Stimulated activated CD4-positive, alpha-beta T cell treated with anti-CD3 and anti-CD28 coated beads, Interleukin-15, amount 100 ng/mL, for 1 hour (primary cell): ENCODE data around the gene ZC3HAV1.
"Not testable (repeated sequence)": the region's sequence is repeated elsewhere in the genome, so short reads cannot be mapped to it uniquely, and the experiment has no call there.

ENCODE experiments used
- DNase-seq, 2 donors: peaks; one replicate each; pipeline ENCODE4 v3.0.0-alpha.2; 2020; ENCODE audit warnings: low read depth in 1 of 2, low spot score in 1 of 2

ZC3HAV1 gene

DNA sequence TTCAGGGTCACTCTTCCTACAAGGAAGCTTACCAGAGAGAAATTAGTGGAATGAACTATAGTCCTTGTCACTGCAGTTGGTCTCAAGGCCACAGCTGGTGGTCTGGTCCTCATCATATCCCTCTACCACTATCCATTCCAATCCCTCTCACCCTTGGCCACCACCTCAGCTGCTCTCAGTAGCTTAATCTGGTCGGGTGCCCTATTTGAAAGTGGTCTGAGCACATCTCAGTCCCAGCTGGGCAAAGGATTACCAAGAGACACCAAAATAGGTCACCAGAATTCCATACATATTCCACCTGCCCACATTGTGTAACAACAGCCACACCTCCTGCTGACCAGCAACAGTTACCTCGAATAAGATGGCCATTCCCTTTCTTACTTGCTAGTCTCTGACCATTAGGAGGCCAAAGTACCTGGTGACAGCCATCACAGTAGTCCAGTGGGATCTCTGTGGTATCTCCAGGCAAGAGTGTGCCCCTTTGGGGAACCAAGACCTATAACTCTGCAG, 3.3 kb upstream of the ZC3HAV1 start:
- no peak for DNase-seq

GRCh38 chr7:139112316-139112715, 2.8 kb upstream of the ZC3HAV1 start:
- no peak for DNase-seq

DNA sequence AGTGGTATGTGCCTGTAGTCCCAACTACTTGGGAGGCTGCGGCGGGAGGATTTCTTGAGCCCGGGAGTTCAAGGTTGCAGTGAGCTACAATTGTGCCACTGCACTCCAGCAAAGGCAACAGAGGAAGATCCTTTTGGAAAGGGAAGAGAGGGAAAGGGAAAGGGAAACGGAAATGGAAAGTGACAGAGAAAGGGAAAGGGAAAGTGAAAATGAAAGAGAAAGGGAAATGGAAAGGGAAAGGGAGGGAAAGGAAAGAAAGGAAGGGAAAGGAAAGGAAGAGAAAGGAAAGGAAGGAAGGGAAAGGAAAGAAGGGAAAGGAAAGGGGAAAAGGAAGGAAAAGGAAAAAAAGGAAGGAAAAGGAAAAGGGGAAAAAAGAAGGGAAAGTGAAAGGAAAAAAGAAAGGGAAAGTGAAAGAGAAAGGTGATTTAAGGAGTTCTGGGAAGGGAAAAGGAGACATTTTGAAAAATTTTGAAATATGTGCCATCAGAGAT, 2.3 kb upstream of the ZC3HAV1 start:
- DNase-seq, result no peak

- no peak for DNase-seq
These were observed 1.6 kb upstream of the ZC3HAV1 start for GRCh38 chr7:139111147-139111546.

- no peak for DNase-seq
These were observed 477 bp upstream of the ZC3HAV1 start for GRCh38 chr7:139109983-139110411.

DNA sequence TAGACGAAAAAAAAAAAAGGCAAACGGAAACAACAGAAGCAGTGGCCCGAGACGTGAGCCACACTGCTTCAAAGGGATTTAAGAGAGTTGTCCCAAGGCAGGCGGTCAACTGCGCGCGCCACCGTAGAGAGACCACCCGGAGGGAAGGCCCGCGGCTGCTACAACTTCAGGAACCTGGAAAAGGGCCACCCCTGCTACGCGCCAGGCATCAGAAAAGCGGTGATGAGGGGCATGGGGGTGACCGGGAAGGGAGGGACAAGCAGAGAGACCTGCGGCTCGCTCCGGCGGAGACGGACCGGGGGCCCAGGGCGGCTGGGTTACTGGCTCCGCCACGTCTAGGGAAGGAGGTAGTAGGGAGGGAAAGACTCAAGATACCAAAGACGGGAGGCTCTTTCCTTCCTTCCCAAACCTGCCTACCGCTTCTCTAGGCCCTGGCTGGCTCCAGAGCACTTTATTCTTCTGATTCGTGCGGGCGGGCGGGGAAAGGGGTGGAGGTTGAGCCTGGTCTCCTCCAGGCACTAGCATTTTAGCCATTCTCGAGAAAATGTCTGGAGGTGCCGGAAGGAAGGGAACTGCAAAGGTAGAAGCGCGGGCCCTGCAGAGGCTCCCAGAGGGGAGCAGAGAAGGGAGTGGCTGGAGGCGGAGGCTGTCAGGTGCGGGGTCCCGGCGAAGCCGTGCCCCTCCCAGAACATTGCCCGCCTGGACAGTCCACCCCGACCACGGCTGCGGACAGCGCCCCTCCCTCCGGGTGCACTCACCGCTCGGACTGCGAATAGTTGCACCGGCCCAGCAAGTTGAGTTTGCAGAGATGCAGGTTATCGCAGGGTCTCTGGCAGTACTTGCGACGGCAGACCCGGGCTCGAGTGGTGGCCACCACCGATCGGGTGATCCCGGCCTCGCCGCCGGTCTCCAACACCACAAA, 993 bp downstream of the ZC3HAV1 start:
- no peak for DNase-seq

DNA sequence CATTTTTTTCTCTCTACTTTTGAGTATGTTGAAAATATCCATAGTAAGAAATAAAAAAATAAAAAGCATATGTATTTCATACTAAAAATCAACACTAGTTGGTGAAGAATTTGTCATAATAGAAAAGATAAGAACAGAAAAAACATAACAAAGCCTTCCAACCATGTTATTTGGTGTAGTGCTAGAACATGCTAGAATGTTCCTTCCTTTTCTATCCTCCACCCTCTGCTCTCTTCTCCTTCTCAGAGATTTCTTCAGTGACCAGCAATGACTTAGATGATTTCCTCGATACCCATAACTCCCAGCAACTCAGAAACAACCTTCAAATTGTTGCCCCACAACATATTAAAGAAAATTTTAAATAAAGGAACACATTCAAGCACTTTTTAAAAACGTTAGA, 2.6 kb downstream of the ZC3HAV1 start:
- DNase-seq, result no peak

DNA sequence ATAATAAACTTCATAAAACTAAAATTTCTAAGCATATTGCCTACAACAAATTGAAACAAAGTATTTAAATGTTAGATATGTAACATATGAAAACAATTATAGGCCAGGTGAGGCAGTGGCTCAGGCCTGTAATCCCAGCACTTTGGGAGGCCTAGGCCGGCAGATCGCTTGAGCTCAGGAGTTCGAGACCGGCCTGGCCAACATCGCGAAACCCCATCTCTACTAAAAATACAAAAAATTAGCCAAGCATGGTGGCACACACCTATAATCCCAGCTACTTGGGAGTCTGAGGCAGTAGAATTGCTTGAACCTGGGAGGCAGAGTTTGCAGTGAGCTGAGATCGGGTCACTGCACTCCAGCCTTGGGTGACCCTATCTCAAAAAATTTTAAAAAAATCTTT, 3.3 kb downstream of the ZC3HAV1 start:
- DNase-seq, result not testable (repeated sequence)

DNA sequence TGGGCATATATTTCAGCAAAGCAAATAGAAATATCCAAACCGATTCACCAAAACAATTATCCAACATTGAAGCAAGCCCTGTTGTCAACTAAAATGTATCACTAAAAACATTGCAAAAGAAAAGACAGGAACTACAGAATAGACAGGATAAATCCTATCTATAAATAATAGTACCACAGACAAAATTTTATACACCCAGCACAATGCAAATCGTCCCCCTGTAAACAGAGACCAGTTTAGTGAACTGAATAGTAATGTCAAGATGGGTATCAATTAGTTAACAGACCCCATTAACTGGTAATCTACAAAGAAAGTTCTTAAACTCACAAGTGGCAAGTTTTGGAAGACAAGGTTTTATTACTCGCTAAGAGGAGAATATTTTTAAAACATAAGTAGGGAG, 4.0 kb downstream of the ZC3HAV1 start:
- no peak for DNase-seq

- DNase-seq, result no peak
These were observed 5.4 kb downstream of the ZC3HAV1 start for GRCh38 chr7:139104091-139104450.

DNA sequence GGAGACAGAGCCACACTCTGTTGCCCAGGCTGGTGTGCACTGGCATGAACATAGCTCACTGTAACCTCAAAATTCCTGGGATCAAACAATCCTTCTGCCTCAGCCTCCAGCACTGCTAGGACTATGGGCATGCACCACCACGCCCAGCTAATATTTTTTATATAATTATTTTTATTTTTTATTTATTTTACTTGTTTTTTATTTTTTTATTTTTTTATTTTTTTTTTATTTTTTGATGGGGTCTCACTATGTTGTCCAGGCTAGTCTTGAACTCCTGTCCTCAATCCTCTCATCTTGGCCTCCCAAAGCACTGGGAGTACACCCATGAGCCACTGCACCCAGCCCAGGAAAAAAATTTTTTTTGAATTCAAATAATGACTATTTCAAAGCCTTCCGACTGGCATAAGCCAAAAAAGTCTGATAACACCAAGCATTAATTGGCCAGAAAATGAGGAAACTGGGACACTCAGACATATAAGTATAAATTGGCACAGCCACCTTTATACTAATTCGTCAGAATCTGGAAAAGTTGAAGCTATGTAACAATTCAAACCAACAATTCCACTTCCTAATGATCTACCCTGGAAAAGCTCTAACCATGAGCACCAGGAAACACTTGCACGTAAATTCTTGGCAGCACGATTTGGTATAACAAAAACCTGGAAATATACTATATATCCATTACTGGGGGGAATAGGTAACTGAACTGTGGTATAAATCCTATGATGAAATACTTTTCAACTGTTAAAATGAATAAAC, 6.3 kb downstream of the ZC3HAV1 start:
- no peak for DNase-seq

DNA sequence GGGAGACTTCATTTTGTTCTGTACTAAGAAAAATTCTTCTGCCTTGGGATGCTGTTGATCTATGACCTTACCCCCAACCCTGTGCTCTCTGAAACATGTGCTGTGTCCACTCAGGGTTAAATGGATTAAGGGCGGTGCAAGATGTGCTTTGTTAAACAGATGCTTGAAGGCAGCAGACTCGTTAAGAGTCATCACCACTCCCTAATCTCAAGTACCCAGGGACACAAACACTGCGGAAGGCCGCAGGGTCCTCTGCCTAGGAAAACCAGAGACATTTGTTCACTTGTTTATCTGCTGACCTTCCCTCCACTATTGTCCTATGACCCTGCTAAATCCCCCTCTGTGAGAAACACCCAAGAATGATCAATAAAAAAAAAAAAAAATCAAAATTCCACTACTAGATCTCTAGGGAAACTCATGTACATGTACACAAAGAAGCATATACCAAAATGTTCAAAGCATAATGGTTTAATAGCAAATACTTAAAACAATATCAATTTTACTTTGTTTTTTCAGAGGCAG, 7.8 kb downstream of the ZC3HAV1 start:
- not testable (repeated sequence) for DNase-seq

DNA sequence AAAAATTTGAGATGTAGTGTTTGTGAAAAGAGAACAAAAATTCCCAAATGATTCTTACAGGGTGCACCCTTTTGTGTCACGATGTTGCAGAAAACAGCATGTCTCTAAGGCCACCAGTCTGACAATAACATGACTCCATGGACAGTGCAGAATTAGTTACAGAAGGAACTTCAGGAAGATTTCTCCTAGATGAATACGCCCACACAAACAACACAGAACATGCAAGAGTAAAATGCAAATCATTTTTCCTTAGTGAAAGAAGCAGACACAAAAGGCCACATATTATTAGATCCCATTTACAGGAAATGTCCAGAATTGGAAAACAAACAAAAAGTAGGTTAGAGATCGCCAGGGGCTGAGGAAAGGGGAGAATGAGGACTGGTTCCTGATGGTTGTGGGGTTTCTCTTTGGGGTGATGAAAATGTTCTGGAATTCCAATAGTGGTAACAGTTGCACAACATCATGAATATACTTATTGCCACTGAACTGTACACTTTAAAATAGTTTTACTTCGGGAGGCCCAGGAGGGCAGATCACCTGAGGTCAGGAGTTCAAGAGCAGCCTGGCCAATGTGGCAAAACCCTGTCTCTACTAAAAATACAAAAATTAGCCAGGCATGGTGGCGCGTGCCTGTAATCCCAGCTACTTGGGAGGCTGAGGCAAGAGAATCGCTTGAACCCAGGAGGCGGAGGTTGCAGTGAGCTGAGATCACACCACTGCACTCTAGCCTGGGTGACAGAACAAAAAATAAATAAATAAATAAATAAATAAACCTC, 10.2 kb downstream of the ZC3HAV1 start:
- DNase-seq, result no peak

DNA sequence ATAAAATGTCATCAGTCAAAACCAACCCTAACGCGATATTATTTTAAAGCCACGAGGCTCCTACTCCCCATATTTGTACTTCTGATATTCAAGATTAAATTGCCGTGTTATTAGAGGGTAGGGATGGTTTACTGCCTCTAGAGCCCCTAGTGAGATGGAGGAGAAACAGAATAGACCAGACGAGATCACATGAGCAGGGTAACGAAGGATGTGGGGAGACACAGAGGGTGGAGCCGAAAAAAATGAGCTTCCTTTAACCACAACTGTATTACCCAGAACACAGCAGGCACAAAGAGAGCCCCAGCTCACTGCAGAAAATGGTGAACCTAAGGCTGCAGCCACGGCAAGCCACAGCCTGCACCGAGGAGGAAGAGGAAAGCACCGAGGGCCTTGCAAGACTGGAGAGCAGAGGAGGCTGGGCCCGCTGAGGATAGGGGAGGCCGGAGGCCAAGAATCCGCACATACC, 14.3 kb downstream of the ZC3HAV1 start:
- peak; percentile 29 to 54 for DNase-seq

- no peak for DNase-seq
These were observed 14.9 kb downstream of the ZC3HAV1 start for GRCh38 chr7:139094596-139094995.

DNA sequence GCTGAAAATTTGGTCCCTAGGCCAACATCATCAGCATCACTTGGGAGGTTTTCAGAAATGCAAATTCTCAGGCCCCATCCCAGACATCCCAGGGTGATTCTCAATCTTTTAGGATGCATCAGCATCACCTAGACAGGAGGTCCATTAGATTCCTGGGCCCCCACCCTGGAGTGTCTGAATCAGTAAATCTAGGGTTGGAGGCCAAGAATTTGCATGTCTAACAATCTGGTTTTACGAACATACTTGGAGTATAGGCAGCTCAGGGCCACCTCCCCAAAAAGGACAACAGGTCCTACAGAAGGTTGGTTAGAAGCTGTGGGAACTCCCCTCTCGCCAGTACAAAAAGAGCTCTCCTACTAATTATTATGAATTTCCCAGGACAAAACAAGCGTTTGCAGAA, 15.5 kb downstream of the ZC3HAV1 start:
- DNase-seq, result no peak

- DNase-seq, result not testable (repeated sequence)
These were observed 16.0 kb downstream of the ZC3HAV1 start for GRCh38 chr7:139093512-139093911.

- DNase-seq, result no peak
These were observed 17.3 kb downstream of the ZC3HAV1 start for GRCh38 chr7:139092090-139092796.

DNA sequence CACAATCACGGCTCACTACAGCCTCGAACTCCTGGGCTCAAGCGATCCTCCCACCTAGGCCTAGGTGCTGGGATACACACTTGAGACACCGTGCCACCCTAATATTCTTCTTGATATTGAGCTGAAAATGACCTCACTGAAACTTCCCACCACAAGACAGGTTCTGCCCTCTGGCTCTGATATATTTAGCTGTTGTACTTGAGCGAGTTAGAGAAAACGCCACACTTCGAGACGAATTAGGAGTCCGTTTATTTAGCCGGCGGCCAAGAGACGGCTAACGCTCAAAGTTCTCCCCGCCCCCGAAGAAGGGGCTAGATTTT, 17.9 kb downstream of the ZC3HAV1 start:
- DNase-seq, result no peak

DNA sequence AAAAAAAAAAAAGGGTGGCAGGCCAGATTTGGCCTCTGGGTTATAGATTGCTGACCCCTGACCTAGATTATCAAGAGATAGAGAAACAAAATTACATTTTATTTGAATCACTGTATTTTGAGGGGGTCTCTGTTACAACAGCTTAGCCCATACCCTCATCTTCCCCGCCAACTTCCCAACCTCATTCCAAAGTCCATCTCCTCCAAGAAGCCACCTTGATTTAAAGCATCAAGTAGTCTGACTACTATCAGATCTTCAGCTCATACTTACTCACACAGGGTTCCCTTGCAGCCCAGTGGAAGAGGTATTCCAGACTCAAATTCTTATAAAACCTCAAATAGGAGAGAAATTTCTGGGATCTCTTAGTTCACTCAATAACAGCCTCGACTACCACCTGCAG, 20.4 kb downstream of the ZC3HAV1 start:
- no peak for DNase-seq
